Dedifferentiated amniotic fluid mesenchymal stem cell (primary cell): Measurements from ENCODE around the gene SLC9B1.
A peak's percentile ranks its signal among the peaks of the same experiment; 100 is the strongest.
"Not testable (repeated sequence)": the region's sequence is repeated elsewhere in the genome, so short reads cannot be mapped to it uniquely, and the experiment has no call there.

Experiments
- DNase-seq: peaks from one replicate; pipeline ENCODE4 v3.0.0-alpha.2; 2016; ENCODE audit errors: extremely low spot score

Gene SLC9B1

GRCh38 chr4:103011378-103012025 lies 8.0 kb downstream of the SLC9B1 start:
- DNase-seq = no peak

- no peak for DNase-seq
These were observed 8.7 kb downstream of the SLC9B1 start for GRCh38 chr4:103010804-103011203.

- peak; percentile 65 for DNase-seq
These were observed 10.4 kb downstream of the SLC9B1 start for GRCh38 chr4:103008875-103009729.

GRCh38 chr4:103002551-103002950 lies 17.0 kb downstream of the SLC9B1 start:
- no peak for DNase-seq

- DNase-seq = no peak
These were observed 24.7 kb downstream of the SLC9B1 start for GRCh38 chr4:102994803-102995202.

- not testable (repeated sequence) for DNase-seq
These were observed 25.5 kb downstream of the SLC9B1 start for GRCh38 chr4:102993985-102994384.

GRCh38 chr4:102988429-102989020 lies 31.0 kb downstream of the SLC9B1 start:
- DNase-seq = no peak

- DNase-seq = no peak
These were observed 38.5 kb downstream of the SLC9B1 start for GRCh38 chr4:102981005-102981404.

- DNase-seq = not testable (repeated sequence)
These were observed 57.7 kb downstream of the SLC9B1 start for GRCh38 chr4:102961813-102962212.

- no peak for DNase-seq
These were observed 60.0 kb downstream of the SLC9B1 start for GRCh38 chr4:102959496-102959895.

- DNase-seq = no peak
These were observed 74.4 kb downstream of the SLC9B1 start for GRCh38 chr4:102945066-102945465.

- not testable (repeated sequence) for DNase-seq
These were observed 81.4 kb downstream of the SLC9B1 start for GRCh38 chr4:102938063-102938462.

GRCh38 chr4:102935716-102936115 lies 83.8 kb downstream of the SLC9B1 start:
- DNase-seq = no peak

GRCh38 chr4:102919697-102920096 lies 99.8 kb downstream of the SLC9B1 start:
- not testable (repeated sequence) for DNase-seq

- DNase-seq = no peak
These were observed 100.6 kb downstream of the SLC9B1 start for GRCh38 chr4:102918859-102919258.

- DNase-seq = no peak
These were observed 117.7 kb downstream of the SLC9B1 start for GRCh38 chr4:102901804-102902203.

GRCh38 chr4:102897610-102898009 lies 121.9 kb downstream of the SLC9B1 start:
- DNase-seq = not testable (repeated sequence)

GRCh38 chr4:102896547-102896946 lies 123.0 kb downstream of the SLC9B1 start:
- not testable (repeated sequence) for DNase-seq

- not testable (repeated sequence) for DNase-seq
These were observed 129.6 kb downstream of the SLC9B1 start for GRCh38 chr4:102889866-102890265.

GRCh38 chr4:102888570-102888969 lies 130.9 kb downstream of the SLC9B1 start:
- not testable (repeated sequence) for DNase-seq

GRCh38 chr4:102883278-102883677 lies 136.2 kb downstream of the SLC9B1 start:
- DNase-seq = no peak

GRCh38 chr4:102881343-102881742 lies 138.2 kb downstream of the SLC9B1 start:
- DNase-seq = no peak

- no peak for DNase-seq
These were observed 140.6 kb downstream of the SLC9B1 start for GRCh38 chr4:102878901-102879300.
